ENCODE measurements around the gene PGM1.

- TF ChIP-seq, protein P1, sequence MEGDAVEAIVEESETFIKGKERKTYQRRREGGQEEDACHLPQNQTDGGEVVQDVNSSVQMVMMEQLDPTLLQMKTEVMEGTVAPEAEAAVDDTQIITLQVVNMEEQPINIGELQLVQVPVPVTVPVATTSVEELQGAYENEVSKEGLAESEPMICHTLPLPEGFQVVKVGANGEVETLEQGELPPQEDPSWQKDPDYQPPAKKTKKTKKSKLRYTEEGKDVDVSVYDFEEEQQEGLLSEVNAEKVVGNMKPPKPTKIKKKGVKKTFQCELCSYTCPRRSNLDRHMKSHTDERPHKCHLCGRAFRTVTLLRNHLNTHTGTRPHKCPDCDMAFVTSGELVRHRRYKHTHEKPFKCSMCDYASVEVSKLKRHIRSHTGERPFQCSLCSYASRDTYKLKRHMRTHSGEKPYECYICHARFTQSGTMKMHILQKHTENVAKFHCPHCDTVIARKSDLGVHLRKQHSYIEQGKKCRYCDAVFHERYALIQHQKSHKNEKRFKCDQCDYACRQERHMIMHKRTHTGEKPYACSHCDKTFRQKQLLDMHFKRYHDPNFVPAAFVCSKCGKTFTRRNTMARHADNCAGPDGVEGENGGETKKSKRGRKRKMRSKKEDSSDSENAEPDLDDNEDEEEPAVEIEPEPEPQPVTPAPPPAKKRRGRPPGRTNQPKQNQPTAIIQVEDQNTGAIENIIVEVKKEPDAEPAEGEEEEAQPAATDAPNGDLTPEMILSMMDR (IDR thresholded peaks at IDR 0.05): no peak
- TF ChIP-seq POLR2A (IDR thresholded peaks at IDR 0.05): no peak
Observed at GRCh38 chr1:63690966-63691700, 97.9 kb downstream of the PGM1 start.
